Heart left ventricle (tissue), 13 donors: Measurements from ENCODE around the gene TAPT1.

Source experiments
- CTCF ChIP-seq, 12 donors: fragments of 200-600 bp; sonication (generic) in 4 of 12; IDR thresholded peaks; one replicate each; pipeline versions ENCODE4 v1.5.0 to v1.8.0; 2018 to 2022; ENCODE audit warnings: antibody characterized with exemption in 12 of 12, mild to moderate bottlenecking in 5 of 12
- POLR2A ChIP-seq, 2 donors: fragments of 450-650 bp; IDR thresholded peaks; one replicate each; pipeline ENCODE4 v1.6.1; 2017; ENCODE audit warnings: antibody characterized with exemption in 2 of 2, mild to moderate bottlenecking in 2 of 2, moderate library complexity in 2 of 2
- donor health status: ischemic (EF 13 %, LVEDD 7.1; RV severe dilation, severe dysfunction).
- donor health status: DM: no; HTN: yes; CAD: no.
- donor health status: DM: no; HTN: no; CAD: no.
- donor health status: ischemic (EF 25% LVEDD 6.9; RV normal size, moderate dysfunction).
- donor health status: ischemic (EF 25% LVEDD 5.7; RV mildly dilated, moderate dysfunction).
- donor health status: ischemic (EF 35%, LVEDD 5.7; RV mildly dilated, moderate dysfunction).
- donor health status: nonischemic (EF 11% LVEDD 7.7; RV severe dilation, severe dysfunction).
- donor health status: DM: yes; HTN: yes; CAD: no.
- donor health status: PGD.
- donor health status: ischemic (EF 29% LVEDD 5.4; RV normal size, mild dysfunction).
- donor health status: nonischemic (EF 23%, LVEDD 6.1; RV moderate dilation, normal function).

DNA sequence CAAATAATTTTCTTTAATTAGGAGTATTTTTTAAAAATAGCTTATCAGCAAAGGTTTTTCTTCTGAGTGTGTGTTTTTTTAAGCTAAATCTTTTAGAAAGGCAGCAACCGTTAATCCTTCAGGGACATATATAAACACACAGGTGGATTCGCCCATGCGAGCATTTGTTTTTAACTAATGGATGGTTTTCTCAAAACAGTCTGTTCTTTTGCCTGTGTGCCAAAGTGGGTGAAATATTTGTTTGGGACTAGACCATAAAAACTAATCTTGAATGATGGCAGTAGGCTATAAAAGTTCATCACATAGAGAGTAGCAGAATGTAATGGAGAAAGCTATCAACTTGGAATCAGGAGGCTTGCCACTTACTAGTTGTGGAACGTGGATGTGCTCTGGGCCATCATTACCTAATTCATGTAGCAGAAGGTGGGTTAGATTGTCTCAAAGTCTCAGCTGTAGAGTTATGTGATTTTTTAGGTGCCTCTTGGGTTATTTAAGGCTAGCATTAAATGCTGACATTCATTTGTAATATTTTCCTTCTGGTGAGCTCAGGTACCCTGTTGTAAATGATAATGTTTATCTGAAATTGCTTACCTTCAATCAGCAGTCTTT is 7.4 kb upstream of the TAPT1 start:
- TF ChIP-seq CTCF (IDR thresholded peaks at IDR 0.05) = no peak
- TF ChIP-seq POLR2A (IDR thresholded peaks at IDR 0.05) = no peak
